ENCODE results near the gene RAPGEF5.

- TF ChIP-seq POLR2A (IDR thresholded peaks at IDR 0.05) (no peak), CTCF (IDR thresholded peaks at IDR 0.05) (no peak)
These were observed 43.3 kb upstream of the RAPGEF5 start for GRCh38 chr7:22400150-22400814.
